ENCODE measurements around the gene ADCY9. TPM values are rescaled to one million over a fixed set of nuclear protein-coding genes. Genes with fewer than 3 reads are reported as not detected.

The ADCY9 gene
- total and polyA plus RNA-seq, 2 experiments from 2014 or later, result 2.2 to 18.3 TPM

- Histone ChIP-seq H2AFZ (no peak overlapping the region), H3F3A (replicated peaks; ENCODE audit: low read depth) (no peaks in the 10 kb centered on the region), H3K4me2 (no peak overlapping the region), H3K4me1 (ENCODE audit: insufficient read depth) (peaks cover 9% of the 10 kb centered on the region), H3K27me3 (ENCODE audit: insufficient read depth) (no peaks in the 10 kb centered on the region), H3K36me3 (ENCODE audit: insufficient read depth) (no peaks in the 10 kb centered on the region), H3K27ac (ENCODE audit: low read depth) (no peak overlapping the region), H4K20me1 (replicated peaks; ENCODE audit: insufficient read depth) (no peaks in the 10 kb centered on the region), H3K9me2 (ENCODE audit: insufficient read depth) (no peaks in the 10 kb centered on the region), H3K79me2 (replicated peaks; ENCODE audit: insufficient read depth) (peaks cover under 1% of the 10 kb centered on the region; the same call in 1 of the 2 replicates), H3K4me3 (no peak overlapping the region)
- ATAC-seq (peak; percentile 50), DNase-seq (ENCODE audit: low spot score) (no peak)
- TF ChIP-seq CREB1 (CRISPR knock-in tag; IDR thresholded peaks at IDR 0.05; ENCODE audit: low read depth), result no peak
- no peak for TF ChIP-seq ZNF331 (CRISPR knock-in tag; IDR thresholded peaks at IDR 0.05; ENCODE audit: low read depth)
- no peak for TF ChIP-seq JUNB (IDR thresholded peaks at IDR 0.05; ENCODE audit: unreplicated experiment)
- no peak for TF ChIP-seq EZH2 (IDR thresholded peaks at IDR 0.05; ENCODE audit: low read depth, unreplicated experiment)
- no peak for TF ChIP-seq ZNF114 (CRISPR knock-in tag; IDR thresholded peaks at IDR 0.05)
- no peak for TF ChIP-seq EZH2phosphoT487 (IDR thresholded peaks at IDR 0.05; ENCODE audit: unreplicated experiment)
- no peak for TF ChIP-seq ETS1 (IDR thresholded peaks at IDR 0.05)
- TF ChIP-seq REST (IDR thresholded peaks at IDR 0.05; ENCODE audit: unreplicated experiment), result no peak
- no peak for TF ChIP-seq ZNF462 (CRISPR knock-in tag; IDR thresholded peaks at IDR 0.05)
- no peak for TF ChIP-seq NANOG (IDR thresholded peaks at IDR 0.05; ENCODE audit: borderline replicate concordance)
- TF ChIP-seq CTCF (conservative IDR thresholded peaks at IDR 0.05; ENCODE audit: low read depth in 2 of 2), result no peak
- no peak overlapping the region for H3K27ac Mint-ChIP-seq
- H3K9me3 Mint-ChIP-seq, result no peaks in the 10 kb centered on the region
- H3K4me3 Mint-ChIP-seq, result no peak overlapping the region
- H3K4me1 Mint-ChIP-seq, result peaks cover 14% of the 10 kb centered on the region
- H3K36me3 Mint-ChIP-seq (ENCODE audit: low read depth), result no peaks in the 10 kb centered on the region
- H3K27me3 Mint-ChIP-seq (ENCODE audit: insufficient read depth, low read depth, poor library complexity), result peaks cover 6% of the 10 kb centered on the region
Observed at GRCh38 chr16:3997231-3997841, 118.9 kb downstream of the ADCY9 start.

Measured in GM23338 (cell line).